Spleen (tissue), 11 donors: ENCODE results near the gene BAZ1A. TPM values are rescaled to one million over a fixed set of nuclear protein-coding genes. Genes with fewer than 3 reads are reported as not detected.

Experiments used
- DNase-seq: peaks from one replicate; pipeline ENCODE4 v3.0.0-alpha.2; 2020
- H3K27ac ChIP-seq, 8 donors: fragments of 200-600 bp; sonication (generic) in 7 of 8; 1 replicate in 4 of 8; 2 replicates in 4 of 8; pipeline versions ENCODE4 v1.5.0 to v1.8.0; 2016 to 2021; ENCODE audit warnings: inconsistent platforms in 4 of 8, mild to moderate bottlenecking in 4 of 8, moderate library complexity in 1 of 8
- H3K27me3 ChIP-seq, 7 donors: fragments of 200-600 bp; sonication (generic) in 6 of 7; replicated peaks in 1 of 7; 1 replicate in 4 of 7; 2 replicates in 3 of 7; pipeline versions ENCODE4 v1.5.0 to v1.8.0; 2016 to 2021; ENCODE audit warnings: inconsistent platforms in 3 of 7, mild to moderate bottlenecking in 1 of 7
- H3K36me3 ChIP-seq, 6 donors: fragments of 200-600 bp; sonication (generic) in 5 of 6; 1 replicate in 4 of 6; 2 replicates in 2 of 6; pipeline versions ENCODE4 v1.5.0 to v1.8.0; 2016 to 2021; ENCODE audit warnings: inconsistent platforms in 2 of 6
- H3K4me1 ChIP-seq, 6 donors: fragments of 200-600 bp; sonication (generic) in 5 of 6; 1 replicate in 3 of 6; 2 replicates in 3 of 6; pipeline versions ENCODE4 v1.5.0 to v1.8.0; 2016 to 2021; ENCODE audit warnings: inconsistent platforms in 3 of 6
- H3K4me3 ChIP-seq, 8 donors: fragments of 200-600 bp; sonication (generic) in 7 of 8; 1 replicate in 4 of 8; 2 replicates in 4 of 8; pipeline versions ENCODE4 v1.5.0 to v1.8.0; 2016 to 2021; ENCODE audit warnings: inconsistent platforms in 4 of 8, mild to moderate bottlenecking in 4 of 8, moderate library complexity in 2 of 8
- H3K9me3 ChIP-seq, 8 donors: fragments of 200-600 bp; sonication (generic) in 7 of 8; 1 replicate in 4 of 8; 2 replicates in 4 of 8; pipeline versions ENCODE4 v1.5.0 to v1.8.0; 2016 to 2021; ENCODE audit warnings: inconsistent platforms in 4 of 8
- POLR2A ChIP-seq, 3 donors: fragments of 450-650 bp; IDR thresholded peaks; one replicate each; pipeline ENCODE4 v1.5.1; 2017; ENCODE audit warnings: antibody characterized with exemption in 3 of 3, mild to moderate bottlenecking in 1 of 3
- POLR2AphosphoS5 ChIP-seq, 3 donors: sonication (generic); formaldehyde crosslinking; IDR thresholded peaks; one replicate each; pipeline ENCODE4 v1.5.1; 2017; ENCODE audit warnings: antibody characterized with exemption in 3 of 3
- WGBS, 5 donors: extraction: QIAGEN DNeasy Blood & Tissue Kit in 3 of 5; methylation state at CpG; one replicate each; pipeline versions ENCODE4 v1.1.5 to v1.1.7; 2013 to 2018; 5-methylcytosine and 5-hydroxymethylcytosine counted together
- intact Hi-C: fragments of 100-400 bp; cut with DNase I; formaldehyde crosslinking; loops from one replicate; pipeline ENCODE4 v1.15.0; 2023; ENCODE audit warnings: low total_unique reads
- polyA plus RNA-seq, 3 donors: library from polyadenylated mRNA; stranded (reverse); fragments of 200-250 nt; gene quantifications; one replicate each; pipeline ENCODE4 v1.2.1, GENCODE V29; 2013
- total RNA-seq, 7 donors: library from RNA; depleted of rRNA in 3 of 7; stranded (reverse); fragments of >200 nt in 3 of 7; fragmentation: NEBNext Ultra II Directional in 4 of 7; extraction: Animal tissue kit (Norgen Biotek cat#: 25700) in 4 of 7; gene quantifications; one replicate each; pipeline versions ENCODE4 v1.1.0 to v1.2.1, GENCODE V29; 2016 to 2021
- TF ChIP-seq, protein P1 (sequence below), 11 experiments: fragments of 200-600 bp in 7 of 11; fragments of 450-650 bp in 4 of 11; sonication (generic) in 4 of 11; IDR thresholded peaks in 8 of 11; conservative IDR thresholded peaks in 3 of 11; 1 replicate in 7 of 11; 2 replicates in 4 of 11; pipeline versions ENCODE4 v1.4.0 to v1.8.0; 2016 to 2021; ENCODE audit warnings: antibody characterized with exemption in 11 of 11, inconsistent platforms in 4 of 11, mild to moderate bottlenecking in 1 of 11
- donor health status: healthy with polysubstance abuse.
- donor health status: DM: no; HTN: no; CAD: no; lungs with moderate emphysema.
- donor health status: DM: no; HTN: no; CAD: no.
- donor health status: Bipolar disorder and iron deficiency.
- donor health status: healthy.
- donor health status: DM: no; HTN: no; CAD: no.
- donor health status: DM: yes; HTN: yes; CAD: no.

BAZ1A gene
- total and polyA plus RNA-seq, 10 donors, result 22.3 to 126 (median 64.5) TPM

DNA sequence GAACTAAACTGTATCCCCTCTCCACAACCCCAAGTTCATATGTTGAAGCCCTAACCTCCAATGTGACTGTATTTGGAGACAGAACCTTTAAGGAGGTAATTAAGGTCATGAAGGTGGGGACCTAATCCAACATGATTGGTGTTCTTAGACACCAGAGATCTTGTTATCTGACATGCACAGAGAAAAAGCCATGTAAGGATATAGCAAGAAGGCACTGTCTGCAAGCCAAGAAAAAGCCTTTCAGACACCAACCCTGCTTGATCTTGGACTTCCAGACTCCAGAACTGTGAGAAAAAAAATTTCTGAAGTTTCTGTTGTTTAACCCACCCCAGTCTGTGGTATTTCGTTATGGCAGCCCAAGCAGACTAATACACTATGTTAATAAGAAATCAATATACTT lies 98.5 kb downstream of the BAZ1A start:
- 94 to 100% (median 96%) methylated on average over 1 of the region's 1 CpG for WGBS, 5 donors
- Histone ChIP-seq H3K27me3 (no peaks in the 10 kb centered on the region), H3K4me1 (peaks cover 0 to 10% (median 2%) of the 10 kb centered on the region in 6 donors), H3K36me3 (peaks cover 3 to 100% (median 61%) of the 10 kb centered on the region in 6 donors), H3K4me3 (no peak overlapping the region), H3K9me3 (no peaks in the 10 kb centered on the region), H3K27ac (no peak overlapping the region)
- no peak for DNase-seq
- intact Hi-C loops, result no loop called here
- TF ChIP-seq POLR2AphosphoS5 (IDR thresholded peaks at IDR 0.05), result no peak
- TF ChIP-seq, protein P1, sequence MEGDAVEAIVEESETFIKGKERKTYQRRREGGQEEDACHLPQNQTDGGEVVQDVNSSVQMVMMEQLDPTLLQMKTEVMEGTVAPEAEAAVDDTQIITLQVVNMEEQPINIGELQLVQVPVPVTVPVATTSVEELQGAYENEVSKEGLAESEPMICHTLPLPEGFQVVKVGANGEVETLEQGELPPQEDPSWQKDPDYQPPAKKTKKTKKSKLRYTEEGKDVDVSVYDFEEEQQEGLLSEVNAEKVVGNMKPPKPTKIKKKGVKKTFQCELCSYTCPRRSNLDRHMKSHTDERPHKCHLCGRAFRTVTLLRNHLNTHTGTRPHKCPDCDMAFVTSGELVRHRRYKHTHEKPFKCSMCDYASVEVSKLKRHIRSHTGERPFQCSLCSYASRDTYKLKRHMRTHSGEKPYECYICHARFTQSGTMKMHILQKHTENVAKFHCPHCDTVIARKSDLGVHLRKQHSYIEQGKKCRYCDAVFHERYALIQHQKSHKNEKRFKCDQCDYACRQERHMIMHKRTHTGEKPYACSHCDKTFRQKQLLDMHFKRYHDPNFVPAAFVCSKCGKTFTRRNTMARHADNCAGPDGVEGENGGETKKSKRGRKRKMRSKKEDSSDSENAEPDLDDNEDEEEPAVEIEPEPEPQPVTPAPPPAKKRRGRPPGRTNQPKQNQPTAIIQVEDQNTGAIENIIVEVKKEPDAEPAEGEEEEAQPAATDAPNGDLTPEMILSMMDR (IDR thresholded peaks at IDR 0.05 in 8 of 11, conservative IDR thresholded peaks at IDR 0.05 in 3 of 11), result no peak
- no peak for TF ChIP-seq POLR2A (IDR thresholded peaks at IDR 0.05)

DNA sequence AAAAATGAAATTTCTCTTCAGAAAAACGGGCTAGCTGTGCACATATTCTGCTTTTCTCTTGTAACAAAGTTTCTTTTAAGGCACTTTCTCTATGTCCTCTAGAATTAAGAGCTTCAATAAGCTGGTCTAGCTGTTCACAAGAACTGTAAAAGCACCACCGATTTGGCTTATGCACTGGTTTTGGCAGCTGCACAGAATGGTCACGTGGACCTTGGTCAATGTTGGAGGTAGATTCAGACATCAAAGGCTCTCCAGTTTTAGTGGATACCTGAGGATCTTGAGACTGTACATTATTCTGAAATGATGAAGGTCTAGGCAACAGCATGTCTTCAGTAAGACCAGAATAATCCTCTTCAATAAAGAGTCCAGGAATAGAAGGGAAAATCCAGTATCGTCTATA lies 99.2 kb downstream of the BAZ1A start:
- Histone ChIP-seq H3K27ac (no peak overlapping the region), H3K27me3 (no peaks in the 10 kb centered on the region), H3K4me1 (peaks cover 0 to 3% (median 0%) of the 10 kb centered on the region in 6 donors), H3K9me3 (no peaks in the 10 kb centered on the region), H3K36me3 (peaks cover 3 to 100% (median 62%) of the 10 kb centered on the region in 6 donors), H3K4me3 (no peak overlapping the region)
- 93 to 97% (median 96%) methylated on average over 4 of the region's 4 CpGs for WGBS, 5 donors
- TF ChIP-seq, protein P1 (IDR thresholded peaks at IDR 0.05 in 8 of 11, conservative IDR thresholded peaks at IDR 0.05 in 3 of 11), result no peak
- no peak for TF ChIP-seq POLR2A (IDR thresholded peaks at IDR 0.05)
- no peak for TF ChIP-seq POLR2AphosphoS5 (IDR thresholded peaks at IDR 0.05)
- intact Hi-C loops, result no loop called here
- no peak for DNase-seq

DNA sequence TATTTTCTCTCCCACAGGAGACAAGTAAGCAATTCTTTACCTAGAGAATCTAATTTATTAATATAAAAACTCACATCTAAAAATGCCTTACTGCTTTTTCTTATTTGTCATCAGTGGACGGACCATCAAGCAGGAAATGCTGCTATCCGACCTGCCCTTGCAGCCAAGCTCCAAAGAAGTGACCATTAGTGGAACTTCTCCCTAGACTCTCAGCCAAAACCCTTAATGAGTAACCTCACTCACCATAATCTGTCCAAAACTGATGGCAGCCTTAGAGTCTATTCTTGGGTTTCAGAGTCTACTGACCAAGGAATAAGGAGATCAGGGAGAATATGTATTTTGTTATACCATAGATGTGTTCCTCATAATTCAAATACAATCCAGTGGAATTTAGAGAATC lies 99.8 kb downstream of the BAZ1A start:
- 84 to 94% (median 88%) methylated on average over 2 of the region's 2 CpGs for WGBS, 5 donors

DNA sequence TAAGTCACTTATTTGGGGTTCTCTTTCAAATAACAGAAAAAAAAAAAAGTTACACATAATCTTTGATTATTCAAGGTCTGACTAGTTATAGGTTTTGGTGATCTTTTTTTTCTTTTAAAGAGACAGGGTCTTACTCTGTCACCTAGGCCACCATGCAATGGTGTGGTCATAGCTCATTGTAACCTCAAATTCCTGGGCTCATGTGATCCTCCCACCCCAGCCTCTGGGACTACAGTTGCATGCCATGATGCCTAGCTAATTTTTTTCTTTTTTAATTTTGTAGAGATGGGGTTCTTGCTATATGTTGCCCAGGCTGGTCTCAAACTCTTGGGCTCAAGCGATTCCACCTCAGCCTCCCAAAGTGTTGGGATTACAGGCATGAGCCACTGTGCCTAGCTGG lies 104.3 kb downstream of the BAZ1A start:
- TF ChIP-seq POLR2A (IDR thresholded peaks at IDR 0.05) (no peak), POLR2AphosphoS5 (IDR thresholded peaks at IDR 0.05) (no peak)
- TF ChIP-seq, protein P1 (IDR thresholded peaks at IDR 0.05 in 8 of 11, conservative IDR thresholded peaks at IDR 0.05 in 3 of 11), result no peak
- 96 to 100% (median 100%) methylated on average over 1 of the region's 1 CpG for WGBS, 5 donors
- intact Hi-C loops, result no loop called here
- Histone ChIP-seq H3K9me3 (no peaks in the 10 kb centered on the region), H3K4me3 (no peak overlapping the region), H3K36me3 (peaks cover 3 to 100% (median 51%) of the 10 kb centered on the region in 6 donors), H3K27me3 (no peaks in the 10 kb centered on the region), H3K27ac (no peak overlapping the region), H3K4me1 (no peaks in the 10 kb centered on the region)
- no peak for DNase-seq

More for the DNA sequence above, 99.8 kb downstream of the BAZ1A start:
- TF ChIP-seq POLR2AphosphoS5 (IDR thresholded peaks at IDR 0.05), result no peak
- TF ChIP-seq, protein P1 (IDR thresholded peaks at IDR 0.05 in 8 of 11, conservative IDR thresholded peaks at IDR 0.05 in 3 of 11), result no peak
- no peak for TF ChIP-seq POLR2A (IDR thresholded peaks at IDR 0.05)
- no peaks in the 10 kb centered on the region for H3K4me1 ChIP-seq
- intact Hi-C loops, result no loop called here
- DNase-seq, result no peak
- H3K4me3 ChIP-seq, result no peak overlapping the region
- no peaks in the 10 kb centered on the region for H3K27me3 ChIP-seq
- H3K27ac ChIP-seq, result no peak overlapping the region
- no peaks in the 10 kb centered on the region for H3K9me3 ChIP-seq
- peaks cover 3 to 100% (median 62%) of the 10 kb centered on the region in 6 donors for H3K36me3 ChIP-seq
